Measurements from ENCODE around the gene ZNF827. TPM values are rescaled to one million over a fixed set of nuclear protein-coding genes. Genes with fewer than 3 reads are reported as not detected.

ZNF827 gene
- total and polyA plus RNA-seq, 9 of the 15 experiments (the other 6 are each of a cell fraction or from before 2014, with no cell fraction given) = 0.07 to 0.40 TPM; not detected in 7

GRCh38 chr4:145881989-145882388, 56.6 kb downstream of the ZNF827 start:
- H3K79me2 ChIP-seq (ENCODE audit: control insufficient read depth, insufficient read depth, low read length) = no peaks in the 10 kb centered on the region
- peaks cover 0 to 14% of the 10 kb centered on the region in 2 experiments; a peak in 2 of 5 replicates for H3K27me3 ChIP-seq (ENCODE audit: control insufficient read depth in 2 of 2, insufficient read depth in 2 of 2, low read length in 2 of 2)
- TF ChIP-seq USF2 (CRISPR knock-in tag; IDR thresholded peaks at IDR 0.05) (0 out of 2 replicates have a peak, but pooled peaks have one; percentile 27), ZKSCAN8 (CRISPR knock-in tag; IDR thresholded peaks at IDR 0.05) (no peak)
- no peaks in the 10 kb centered on the region for H3K9me1 ChIP-seq (ENCODE audit: control insufficient read depth, insufficient read depth, low read length)
- FAIRE-seq (no peak), DNase-seq (ENCODE audit: extremely low read depth in 1 of 4, low spot score in 3 of 4) (no peak), ATAC-seq (no peak)
- ChIA-PET CTCF (ENCODE audit: low intra/inter-chr PET ratio) (no interaction called here), POLR2A (no interaction called here)
- no peaks in the 10 kb centered on the region for H3K4me1 ChIP-seq (replicated peaks in 1 of 2; ENCODE audit: control insufficient read depth in 2 of 2, insufficient read depth in 2 of 2, low read length in 2 of 2)
- intact Hi-C loops (cut with micrococcal nuclease) = no loop called here
- WGBS (ENCODE audit: insufficient coverage, low coverage, missing lambda C conversion rate) = 0% methylated on average over 8 of the region's 8 CpGs
- H3K4me2 ChIP-seq (ENCODE audit: insufficient read depth, low read length) = no peak overlapping the region
- no peak overlapping the region for H3K9ac ChIP-seq (ENCODE audit: insufficient read depth in 1 of 2, low read depth in 2 of 2, low read length in 2 of 2)
- in situ Hi-C loops (cut with MboI) = no loop called here
- H3K9me3 ChIP-seq (replicated peaks; ENCODE audit: control insufficient read depth, insufficient read depth, low read depth, low read length) = no peaks in the 10 kb centered on the region
- H3K27ac ChIP-seq (ENCODE audit: extremely low read depth, low read depth, low read length) = no peak overlapping the region
- no TSS peak for BruUV-seq (replicated peaks)
- H3K36me3 ChIP-seq (ENCODE audit: control insufficient read depth, insufficient read depth, low read length) = no peaks in the 10 kb centered on the region
- no peak overlapping the region for H3K4me3 ChIP-seq
- no peak overlapping the region for H2AFZ ChIP-seq (ENCODE audit: low read depth, low read length)
- no peaks in the 10 kb centered on the region for H4K20me1 ChIP-seq (replicated peaks; ENCODE audit: control insufficient read depth, insufficient read depth, low read length)

DNA sequence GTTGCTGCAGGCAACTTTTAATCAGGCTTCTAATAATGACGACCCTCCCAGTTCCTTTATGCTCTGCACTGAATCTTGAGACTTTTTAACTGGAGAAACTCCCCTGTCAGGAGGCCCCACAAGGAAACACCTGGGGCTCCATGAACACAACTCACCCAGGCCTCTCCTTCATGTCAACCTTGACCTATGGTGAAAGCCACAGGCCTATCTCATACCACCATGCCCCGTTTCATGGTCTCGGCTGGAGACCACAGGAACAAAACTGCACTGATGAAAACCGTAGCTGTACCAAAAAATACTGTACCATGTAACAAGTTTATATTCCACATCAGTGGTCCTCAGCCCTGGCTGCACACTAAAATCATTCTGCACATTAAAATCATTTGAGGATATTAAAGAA, 57.0 kb downstream of the ZNF827 start:
- peaks cover 0 to 14% of the 10 kb centered on the region in 2 experiments; a peak in 2 of 5 replicates for H3K27me3 ChIP-seq (ENCODE audit: control insufficient read depth in 2 of 2, insufficient read depth in 2 of 2, low read length in 2 of 2)
- no TSS peak for BruUV-seq (replicated peaks)
- ATAC-seq (no peak), FAIRE-seq (no peak), DNase-seq (ENCODE audit: extremely low read depth in 1 of 4, low spot score in 3 of 4) (no peak)
- no peaks in the 10 kb centered on the region for H3K79me2 ChIP-seq (ENCODE audit: control insufficient read depth, insufficient read depth, low read length)
- H3K9me1 ChIP-seq (ENCODE audit: control insufficient read depth, insufficient read depth, low read length) = no peaks in the 10 kb centered on the region
- H3K36me3 ChIP-seq (ENCODE audit: control insufficient read depth, insufficient read depth, low read length) = no peaks in the 10 kb centered on the region
- no peaks in the 10 kb centered on the region for H3K4me1 ChIP-seq (replicated peaks in 1 of 2; ENCODE audit: control insufficient read depth in 2 of 2, insufficient read depth in 2 of 2, low read length in 2 of 2)
- WGBS (ENCODE audit: insufficient coverage, low coverage, missing lambda C conversion rate) = 0% methylated on average over 4 of the region's 4 CpGs
- ChIA-PET CTCF (ENCODE audit: low intra/inter-chr PET ratio) (no interaction called here), POLR2A (no interaction called here)
- no peaks in the 10 kb centered on the region for H3K9me3 ChIP-seq (replicated peaks; ENCODE audit: control insufficient read depth, insufficient read depth, low read depth, low read length)
- H3K4me2 ChIP-seq (ENCODE audit: insufficient read depth, low read length) = no peak overlapping the region
- no peak overlapping the region for H3K4me3 ChIP-seq
- no peaks in the 10 kb centered on the region for H4K20me1 ChIP-seq (replicated peaks; ENCODE audit: control insufficient read depth, insufficient read depth, low read length)
- no peak overlapping the region for H2AFZ ChIP-seq (ENCODE audit: low read depth, low read length)
- intact Hi-C loops (cut with micrococcal nuclease) (no loop called here), in situ Hi-C loops (cut with MboI) (no loop called here)
- H3K9ac ChIP-seq (ENCODE audit: insufficient read depth in 1 of 2, low read depth in 2 of 2, low read length in 2 of 2) = no peak overlapping the region
- no peak overlapping the region for H3K27ac ChIP-seq (ENCODE audit: extremely low read depth, low read depth, low read length)
- no peak for TF ChIP-seq MAFK (IDR thresholded peaks at IDR 0.05; ENCODE audit: low read length)
- TF ChIP-seq ZNF311 (CRISPR knock-in tag; IDR thresholded peaks at IDR 0.05) = no peak
- TF ChIP-seq NFRKB (IDR thresholded peaks at IDR 0.05; ENCODE audit: low read depth) = no peak
- TF ChIP-seq BDP1 (IDR thresholded peaks at IDR 0.05; ENCODE audit: insufficient read depth, insufficient read length) = no peak

All from K562 (cell line).